ENCODE data around the gene SKIL. TPM values are rescaled to one million over a fixed set of nuclear protein-coding genes. Genes with fewer than 3 reads are reported as not detected.
"Not testable (repeated sequence)": the region's sequence is repeated elsewhere in the genome, so short reads cannot be mapped to it uniquely, and the experiment has no call there.

The SKIL gene
- total RNA-seq, 1 experiment from 2014 or later, result 35.0 TPM

DNA sequence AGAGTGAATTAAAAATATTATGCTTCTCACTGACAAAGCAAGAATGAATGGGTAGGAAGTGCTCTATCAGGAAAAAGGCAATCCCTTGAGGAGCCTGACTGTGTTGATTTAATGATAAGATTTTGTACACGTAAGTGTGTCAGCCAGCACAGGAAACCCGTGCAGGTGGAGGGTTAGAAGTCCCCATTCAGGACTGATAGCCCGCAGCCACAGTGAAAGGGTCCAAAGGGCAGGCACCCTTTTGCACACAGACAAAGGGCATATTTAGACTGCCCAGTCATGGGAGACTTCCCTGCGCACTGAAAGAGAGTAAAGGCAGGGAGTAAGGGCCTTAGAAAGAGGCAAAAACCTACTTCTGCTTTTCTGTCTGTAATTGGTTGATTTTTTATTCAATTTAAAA is 26.4 kb upstream of the SKIL start:
- Histone ChIP-seq H3K27me3 (ENCODE audit: low read length) (no peaks in the 10 kb centered on the region), H3K79me2 (ENCODE audit: low read length) (no peaks in the 10 kb centered on the region), H3K4me2 (ENCODE audit: low read length) (no peak overlapping the region), H3K4me1 (ENCODE audit: insufficient read depth, low read length) (peaks cover 17% of the 10 kb centered on the region), H3K27ac (ENCODE audit: low read length) (0 out of 2 replicates have a peak overlapping the region, but pooled peaks have one; percentile 24), H4K20me1 (ENCODE audit: low read length) (no peaks in the 10 kb centered on the region), H3F3A (ENCODE audit: low read length, unreplicated experiment) (no peaks in the 10 kb centered on the region), H3K9ac (ENCODE audit: low read length) (no peak overlapping the region), H3K4me3 (ENCODE audit: low read length) (no peak overlapping the region), H3K9me3 (ENCODE audit: low read length) (no peaks in the 10 kb centered on the region), H2AFZ (ENCODE audit: low read length) (no peak overlapping the region), H3K9me2 (replicated peaks; ENCODE audit: low read length) (no peaks in the 10 kb centered on the region), H3K36me3 (ENCODE audit: low read depth, low read length) (no peaks in the 10 kb centered on the region)
- TF ChIP-seq CTCF (conservative IDR thresholded peaks at IDR 0.05; ENCODE audit: low read depth, low read length), result no peak
- no peak for TF ChIP-seq EZH2 (IDR thresholded peaks at IDR 0.05; ENCODE audit: low read length, unreplicated experiment)
- no peak for TF ChIP-seq EZH2phosphoT487 (IDR thresholded peaks at IDR 0.05; ENCODE audit: borderline replicate concordance, low read length)
- DNase-seq (peak; percentile 13), ATAC-seq (no peak)
- POLR2A ChIA-PET (ENCODE audit: unreplicated experiment), result no interaction called here
- CTCF ChIA-PET, result no interaction called here
- no TSS peak for BruUV-seq (replicated peaks)
- intact Hi-C loops (cut with micrococcal nuclease), result loop anchor here (2.0 kb wide), 1 partner anchor 14 kb away; no protein-coding TSS in a partner anchor

DNA sequence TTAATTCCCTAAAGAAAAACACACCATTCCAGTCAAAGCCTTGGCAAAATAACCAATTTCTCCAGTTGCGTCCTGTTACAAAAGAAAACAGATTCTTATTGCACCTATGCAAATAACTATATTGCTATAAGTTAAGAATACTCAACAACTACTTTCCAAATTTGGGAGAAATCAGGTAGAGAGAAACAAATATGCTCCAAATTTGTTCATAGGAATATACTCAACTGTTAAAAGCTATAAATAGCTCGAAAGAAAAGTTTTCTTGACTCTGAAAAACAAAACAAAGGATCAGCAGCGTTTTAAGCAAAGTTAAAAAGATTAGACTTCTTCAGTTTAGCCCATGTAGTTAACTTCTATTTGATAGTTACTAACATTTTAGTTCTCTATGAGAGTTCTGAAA is 20.1 kb upstream of the SKIL start:
- ATAC-seq (no peak), DNase-seq (no peak)
- Histone ChIP-seq H4K20me1 (ENCODE audit: low read length) (no peaks in the 10 kb centered on the region), H3K27me3 (ENCODE audit: low read length) (no peaks in the 10 kb centered on the region), H3K4me2 (ENCODE audit: low read length) (no peak overlapping the region), H2AFZ (ENCODE audit: low read length) (no peak overlapping the region), H3K79me2 (ENCODE audit: low read length) (no peaks in the 10 kb centered on the region), H3K27ac (ENCODE audit: low read length) (no peak overlapping the region), H3K9me2 (replicated peaks; ENCODE audit: low read length) (no peaks in the 10 kb centered on the region), H3K9ac (ENCODE audit: low read length) (no peak overlapping the region), H3K36me3 (ENCODE audit: low read depth, low read length) (peaks cover 5% of the 10 kb centered on the region; the same call in 1 of the 2 replicates), H3K4me3 (ENCODE audit: low read length) (no peak overlapping the region), H3K4me1 (ENCODE audit: insufficient read depth, low read length) (no peaks in the 10 kb centered on the region), H3K9me3 (ENCODE audit: low read length) (peaks cover 13% of the 10 kb centered on the region), H3F3A (ENCODE audit: low read length, unreplicated experiment) (no peaks in the 10 kb centered on the region)
- no TSS peak for BruUV-seq (replicated peaks)
- no peak for TF ChIP-seq EZH2phosphoT487 (IDR thresholded peaks at IDR 0.05; ENCODE audit: borderline replicate concordance, low read length)
- no peak for TF ChIP-seq CTCF (conservative IDR thresholded peaks at IDR 0.05; ENCODE audit: low read depth, low read length)
- no peak for TF ChIP-seq EZH2 (IDR thresholded peaks at IDR 0.05; ENCODE audit: low read length, unreplicated experiment)
- CTCF ChIA-PET, result no interaction called here
- intact Hi-C loops (cut with micrococcal nuclease), result no loop called here
- POLR2A ChIA-PET (ENCODE audit: unreplicated experiment), result no interaction called here

DNA sequence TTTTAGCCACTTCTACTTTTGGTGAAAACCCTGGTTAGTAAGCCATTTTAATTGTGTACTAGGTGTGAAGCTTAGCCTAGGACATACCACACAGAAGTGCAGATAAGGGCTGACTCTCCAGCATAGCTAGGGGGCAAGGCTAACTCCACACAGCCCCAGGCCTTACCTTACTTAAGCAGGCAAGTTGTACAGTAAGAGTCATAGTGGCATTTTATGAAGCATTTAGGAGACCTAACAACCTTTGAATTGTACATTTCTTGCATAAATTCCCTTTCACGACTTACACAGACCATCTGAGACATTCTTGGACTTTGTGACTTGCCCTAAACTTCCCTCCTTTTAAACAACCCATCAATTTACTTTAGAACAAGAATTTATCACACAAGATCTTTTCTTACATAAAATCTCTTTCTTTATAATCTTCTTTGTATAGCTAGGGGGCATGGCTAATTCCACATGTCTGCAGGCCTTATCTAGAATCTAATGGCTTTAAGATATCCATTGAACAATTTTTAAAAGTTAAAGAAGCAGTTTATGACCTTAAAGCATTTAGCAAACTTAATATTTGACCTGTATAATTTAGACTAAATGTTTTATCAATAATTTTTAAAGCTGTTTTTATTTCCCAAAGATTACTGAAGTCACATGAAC is 18.7 kb upstream of the SKIL start:
- Histone ChIP-seq H3K4me1 (ENCODE audit: insufficient read depth, low read length) (no peaks in the 10 kb centered on the region), H3K9me2 (replicated peaks; ENCODE audit: low read length) (no peaks in the 10 kb centered on the region), H2AFZ (ENCODE audit: low read length) (no peak overlapping the region), H4K20me1 (ENCODE audit: low read length) (no peaks in the 10 kb centered on the region), H3F3A (ENCODE audit: low read length, unreplicated experiment) (no peaks in the 10 kb centered on the region), H3K4me2 (ENCODE audit: low read length) (no peak overlapping the region), H3K79me2 (ENCODE audit: low read length) (no peaks in the 10 kb centered on the region), H3K9me3 (ENCODE audit: low read length) (peaks cover 13% of the 10 kb centered on the region), H3K4me3 (ENCODE audit: low read length) (no peak overlapping the region), H3K9ac (ENCODE audit: low read length) (no peak overlapping the region), H3K36me3 (ENCODE audit: low read depth, low read length) (peaks cover 5% of the 10 kb centered on the region; the same call in 1 of the 2 replicates), H3K27ac (ENCODE audit: low read length) (no peak overlapping the region), H3K27me3 (ENCODE audit: low read length) (no peaks in the 10 kb centered on the region)
- DNase-seq, result no peak
- ChIA-PET POLR2A (ENCODE audit: unreplicated experiment) (no interaction called here), CTCF (no interaction called here)
- intact Hi-C loops (cut with micrococcal nuclease), result no loop called here
- ATAC-seq, result no peak
- TF ChIP-seq CTCF (conservative IDR thresholded peaks at IDR 0.05; ENCODE audit: low read depth, low read length) (no peak), EZH2phosphoT487 (IDR thresholded peaks at IDR 0.05; ENCODE audit: borderline replicate concordance, low read length) (no peak), EZH2 (IDR thresholded peaks at IDR 0.05; ENCODE audit: low read length, unreplicated experiment) (no peak)
- no TSS peak for BruUV-seq (replicated peaks)

GRCh38 chr3:170342273-170342672 is 15.2 kb upstream of the SKIL start:
- peaks cover 13% of the 10 kb centered on the region for H3K9me3 ChIP-seq (ENCODE audit: low read length)
- H3K27me3 ChIP-seq (ENCODE audit: low read length); ATAC-seq; H3K4me1 ChIP-seq (ENCODE audit: insufficient read depth, low read length); BruUV-seq (replicated peaks); H3F3A ChIP-seq (ENCODE audit: low read length, unreplicated experiment); intact Hi-C loops (cut with micrococcal nuclease); H3K4me2 ChIP-seq (ENCODE audit: low read length); H3K36me3 ChIP-seq (ENCODE audit: low read depth, low read length); H4K20me1 ChIP-seq (ENCODE audit: low read length); CTCF ChIA-PET; DNase-seq; H3K9me2 ChIP-seq (replicated peaks; ENCODE audit: low read length); H2AFZ ChIP-seq (ENCODE audit: low read length); H3K9ac ChIP-seq (ENCODE audit: low read length); H3K4me3 ChIP-seq (ENCODE audit: low read length); H3K27ac ChIP-seq (ENCODE audit: low read length); POLR2A ChIA-PET (ENCODE audit: unreplicated experiment); H3K79me2 ChIP-seq (ENCODE audit: low read length): not testable (repeated sequence)

Data from PC-3 (cell line).